Measurements from ENCODE around the gene TRPT1.

TRPT1 gene

GRCh38 chr11:64207256-64208085 lies 18.5 kb downstream of the TRPT1 start:
- no peak for DNase-seq (ENCODE audit: low spot score)

GRCh38 chr11:64206457-64207255 lies 19.3 kb downstream of the TRPT1 start, which contains the start of gene FERMT3:
FERMT3 (plus strand) TSS chr11:64206721; CDS start chr11:64207365, 644 bp downstream.
- no peak for DNase-seq (ENCODE audit: low spot score)

GRCh38 chr11:64204464-64204989 lies 21.5 kb downstream of the TRPT1 start:
- peak; percentile 67 for DNase-seq (ENCODE audit: low spot score)

- no peak for DNase-seq (ENCODE audit: low spot score)
These were observed 21.9 kb downstream of the TRPT1 start for GRCh38 chr11:64204080-64204440.

- DNase-seq (ENCODE audit: low spot score), result no peak
These were observed 22.4 kb downstream of the TRPT1 start for GRCh38 chr11:64203421-64204079.

GRCh38 chr11:64202992-64203391 lies 23.0 kb downstream of the TRPT1 start:
- no peak for DNase-seq (ENCODE audit: low spot score)

GRCh38 chr11:64201543-64201942 lies 24.4 kb downstream of the TRPT1 start:
- no peak for DNase-seq (ENCODE audit: low spot score)

- no peak for DNase-seq (ENCODE audit: low spot score)
These were observed 27.5 kb downstream of the TRPT1 start for GRCh38 chr11:64198511-64198910.

- DNase-seq (ENCODE audit: low spot score), result no peak
These were observed 29.4 kb downstream of the TRPT1 start for GRCh38 chr11:64196626-64197025.

- no peak for DNase-seq (ENCODE audit: low spot score)
These were observed 33.6 kb downstream of the TRPT1 start for GRCh38 chr11:64192434-64192833.

GRCh38 chr11:64186492-64187165 lies 39.4 kb downstream of the TRPT1 start:
- no peak for DNase-seq (ENCODE audit: low spot score)

GRCh38 chr11:64185693-64186491 lies 40.1 kb downstream of the TRPT1 start, which contains the start of gene STIP1:
STIP1 (plus strand) TSS chr11:64186171; CDS start chr11:64186262, 91 bp downstream.
- peak; percentile 99 for DNase-seq (ENCODE audit: low spot score)

GRCh38 chr11:64185175-64185692 lies 40.8 kb downstream of the TRPT1 start:
- no peak for DNase-seq (ENCODE audit: low spot score)

GRCh38 chr11:64183890-64184289 lies 42.1 kb downstream of the TRPT1 start:
- DNase-seq (ENCODE audit: low spot score), result no peak

GRCh38 chr11:64181506-64182411 lies 44.2 kb downstream of the TRPT1 start:
- peak; percentile 68 for DNase-seq (ENCODE audit: low spot score)

GRCh38 chr11:64180891-64181290 lies 45.1 kb downstream of the TRPT1 start:
- DNase-seq (ENCODE audit: low spot score), result no peak

GRCh38 chr11:64178951-64179639 lies 46.9 kb downstream of the TRPT1 start:
- DNase-seq (ENCODE audit: low spot score), result no peak

GRCh38 chr11:64178203-64178602 lies 47.8 kb downstream of the TRPT1 start:
- no peak for DNase-seq (ENCODE audit: low spot score)

- DNase-seq (ENCODE audit: low spot score), result no peak
These were observed 49.2 kb downstream of the TRPT1 start for GRCh38 chr11:64176751-64177150.
